ENCODE measurements around the gene DCC.

DCC gene

DNA sequence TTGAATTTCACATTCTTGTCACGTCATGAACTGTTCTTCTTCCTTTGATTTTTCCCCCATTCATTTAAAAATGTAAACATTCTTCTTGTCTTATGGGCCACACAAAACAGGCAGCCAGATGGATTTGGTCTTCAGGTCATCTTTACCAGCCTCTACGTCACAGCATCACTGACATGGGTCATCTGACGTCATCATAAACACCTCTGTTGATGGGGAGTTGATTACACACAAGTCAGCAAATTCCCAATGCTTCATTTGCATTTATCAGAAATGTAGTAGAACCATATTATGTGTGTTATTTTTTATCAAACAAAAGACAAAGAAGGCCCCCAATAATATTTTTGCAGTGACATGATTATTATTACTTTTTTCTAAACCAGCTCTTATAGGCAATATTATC, 777.9 kb downstream of the DCC start:
- no peak for DNase-seq

DNA sequence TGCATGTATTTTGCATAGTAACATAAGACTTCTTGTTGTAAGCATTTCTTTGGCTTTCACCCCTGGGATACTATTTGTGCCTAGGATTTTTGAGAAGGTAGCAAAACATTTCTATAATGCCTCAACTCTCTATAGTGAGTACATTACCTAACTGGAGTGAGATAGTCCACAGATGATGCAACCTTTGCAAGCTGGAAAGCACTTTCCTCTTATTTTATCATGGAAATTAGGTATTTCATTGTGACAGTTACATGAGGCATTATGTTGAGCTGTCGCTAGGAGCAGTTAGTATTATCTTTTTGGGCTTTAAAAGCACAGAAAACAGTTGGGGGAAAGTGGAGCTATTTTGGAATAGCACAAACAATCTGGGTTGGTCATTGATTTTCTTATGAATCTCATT, 786.2 kb downstream of the DCC start:
- DNase-seq = no peak

DNA sequence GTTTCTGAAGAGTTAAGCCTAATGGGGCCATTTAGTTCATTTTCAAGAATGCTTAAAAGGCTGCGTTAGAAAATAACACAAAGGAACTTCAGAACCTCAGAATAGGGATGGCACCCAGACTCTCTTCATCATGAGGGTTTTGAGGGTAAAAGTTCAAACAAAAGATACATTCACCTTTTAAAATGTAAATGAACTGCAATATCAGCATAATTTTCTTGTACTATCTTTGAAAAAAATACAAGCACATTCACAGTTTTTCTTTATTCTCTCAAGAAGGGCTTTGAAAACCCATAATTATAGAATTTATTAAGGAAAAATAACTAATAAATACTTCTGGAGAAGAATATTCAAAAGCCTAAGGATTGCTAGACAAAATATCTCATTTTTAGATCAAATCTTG, 791.0 kb downstream of the DCC start:
- DNase-seq = no peak

DNA sequence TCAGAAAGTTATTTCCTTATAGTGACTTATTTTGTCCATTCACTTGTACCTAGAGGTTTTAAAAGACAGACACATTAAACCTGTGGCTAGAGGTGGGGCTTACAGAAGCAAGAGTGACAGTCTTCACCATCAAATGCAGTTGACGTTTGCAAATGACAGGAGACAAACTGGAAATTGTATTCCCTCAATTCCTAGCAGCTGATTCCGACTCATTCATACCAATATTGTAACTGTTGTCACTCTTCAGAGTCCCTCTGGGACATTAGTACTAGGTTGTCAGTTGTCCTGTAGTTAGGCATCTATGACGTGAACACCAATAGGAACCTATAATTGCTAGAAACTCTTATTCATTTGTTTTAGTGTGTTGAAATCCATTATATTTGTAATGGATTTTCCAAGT, 794.7 kb downstream of the DCC start:
- no peak for DNase-seq

DNA sequence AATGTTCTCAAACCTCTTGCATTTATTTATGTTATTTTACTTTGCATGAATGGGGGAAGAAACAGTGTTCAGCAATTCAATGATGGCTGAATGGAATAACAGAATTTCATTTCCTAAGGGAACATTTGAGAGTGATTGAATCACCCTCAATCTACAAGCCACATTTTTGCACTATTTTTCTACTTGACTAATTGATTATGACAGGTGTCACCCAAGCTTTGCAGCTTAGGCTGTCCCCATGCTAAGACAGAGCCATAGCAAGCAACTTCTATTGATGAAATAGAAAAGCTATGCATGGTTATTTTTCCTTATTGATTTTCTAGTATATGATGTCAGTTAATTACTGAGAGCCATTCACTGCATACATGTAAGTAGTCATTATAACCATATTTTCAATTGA, 795.7 kb downstream of the DCC start:
- no peak for DNase-seq

DNA sequence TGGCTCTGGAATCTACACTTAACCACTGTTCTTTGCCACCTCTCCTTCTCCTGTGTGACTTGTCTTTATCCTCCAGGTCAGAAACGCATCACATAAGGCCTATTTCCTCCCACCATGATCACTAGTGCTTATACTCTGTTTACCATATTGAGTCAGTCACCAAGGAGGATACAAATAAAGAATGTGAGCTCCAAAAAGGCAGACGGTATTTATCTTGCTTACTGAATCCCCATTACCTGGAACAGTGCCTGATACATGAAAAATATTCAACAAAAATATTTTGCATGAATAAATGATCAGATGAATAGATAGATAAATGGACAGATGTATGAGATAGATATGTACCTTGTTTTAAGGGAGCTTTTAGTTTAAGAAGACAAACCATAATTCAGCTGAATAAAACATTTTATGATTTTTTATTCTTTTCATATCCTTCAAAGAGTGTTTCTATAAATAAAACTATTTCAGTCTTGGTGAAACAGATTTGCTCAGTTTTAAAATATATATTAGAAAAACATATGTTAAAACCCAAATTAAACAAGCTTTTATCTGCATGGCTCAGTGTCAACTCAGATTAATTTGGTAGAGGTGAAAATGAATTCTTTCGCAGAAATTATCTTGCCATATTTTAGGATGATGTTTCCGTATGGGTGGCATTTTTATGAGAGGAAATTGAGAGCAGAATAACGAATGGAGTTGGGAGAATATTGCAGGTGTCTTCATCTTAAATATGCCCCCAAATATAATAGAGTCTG, 799.9 kb downstream of the DCC start:
- DNase-seq = no peak

DNA sequence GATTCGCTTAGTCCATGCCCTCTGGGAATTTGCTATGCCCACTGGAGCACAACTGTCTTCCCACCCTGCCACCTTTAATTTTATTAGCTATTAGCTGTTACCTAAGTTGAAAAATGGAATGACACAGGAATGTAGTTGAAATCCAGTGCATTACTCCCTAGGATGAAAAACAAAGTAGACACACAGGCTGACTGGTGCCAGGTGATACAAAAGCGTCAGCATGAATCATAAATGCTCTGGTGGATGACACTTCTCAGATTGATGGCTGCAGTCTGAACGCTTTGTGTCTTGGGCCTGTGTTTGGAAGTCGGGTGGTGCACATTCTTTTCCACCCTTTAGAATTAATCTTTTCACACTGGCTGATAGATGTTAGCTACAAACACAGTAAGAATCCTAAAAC, 802.0 kb downstream of the DCC start:
- no peak for DNase-seq

DNA sequence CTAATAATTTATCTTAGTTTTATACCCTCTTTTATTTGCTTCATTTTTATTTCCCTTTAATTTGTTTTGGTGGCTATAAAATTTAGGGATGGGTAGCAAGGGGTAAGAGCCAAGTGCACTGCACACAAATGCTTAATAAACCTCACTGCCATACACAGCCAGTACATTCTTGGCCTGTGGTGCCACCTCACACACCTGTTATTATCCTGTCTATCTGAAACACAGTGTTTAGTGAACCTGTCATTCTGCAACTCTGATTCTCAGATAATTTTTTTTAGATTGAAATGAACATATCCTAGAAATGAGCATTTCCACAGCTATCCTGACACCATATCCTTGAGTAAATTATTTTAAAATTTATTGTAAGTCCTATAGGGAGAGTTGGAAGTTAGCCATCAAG, 807.5 kb downstream of the DCC start:
- no peak for DNase-seq

DNA sequence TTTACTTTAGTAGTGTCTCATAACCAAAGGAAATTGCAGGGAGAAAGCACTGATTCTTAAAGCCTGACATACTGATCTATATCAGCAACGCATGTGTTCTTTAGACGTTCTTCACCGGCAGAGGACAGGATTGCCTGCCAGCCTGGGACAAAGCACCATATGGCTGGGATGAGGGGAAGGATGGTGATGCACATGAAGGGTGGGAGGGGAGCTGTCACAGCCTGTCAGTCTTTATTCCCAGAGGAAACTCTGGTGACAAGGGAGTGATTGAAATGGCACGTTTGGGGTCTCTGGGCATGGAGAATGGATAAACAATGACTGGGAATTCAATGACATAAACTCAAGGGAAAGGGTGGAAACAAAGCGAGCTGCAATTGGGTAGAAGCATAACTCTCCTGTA, 808.1 kb downstream of the DCC start:
- no peak for DNase-seq

DNA sequence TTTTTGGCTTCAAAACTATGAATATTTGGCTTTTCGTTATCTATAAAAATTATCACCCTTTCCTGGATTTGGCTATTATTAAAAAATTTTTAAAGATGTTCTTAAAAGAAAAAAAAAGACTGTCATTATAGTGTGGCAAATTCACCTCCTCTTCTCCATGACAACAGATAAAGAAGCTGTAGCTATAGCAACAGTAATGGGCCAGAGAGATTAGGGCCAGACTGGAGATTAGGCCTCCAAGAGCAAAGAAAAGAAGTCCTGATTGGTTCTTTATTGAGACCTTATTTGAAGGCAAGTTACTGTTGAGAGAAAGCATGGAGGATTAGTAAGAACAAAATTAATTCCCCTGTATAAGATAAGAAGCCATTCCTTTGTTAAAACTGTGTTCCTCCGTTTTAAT, 812.5 kb downstream of the DCC start:
- DNase-seq = no peak

DNA sequence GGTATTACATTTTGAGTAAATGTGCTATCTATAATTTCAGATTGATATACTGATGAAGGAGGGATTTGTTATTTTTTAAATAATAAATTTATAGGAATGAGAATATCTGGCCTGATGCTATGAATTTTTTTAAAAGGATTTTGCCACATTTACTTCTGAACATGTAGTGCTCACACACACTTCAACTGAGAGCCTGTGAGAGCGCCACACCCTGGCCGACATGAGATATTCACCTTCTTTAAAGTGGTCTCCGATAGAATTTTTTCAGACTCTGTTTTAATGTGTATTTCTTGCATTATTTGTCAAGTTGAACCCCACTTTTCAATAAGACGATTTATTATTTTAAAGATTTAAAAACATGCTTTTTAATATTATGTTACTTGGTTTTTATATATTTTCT, 813.3 kb downstream of the DCC start:
- no peak for DNase-seq

DNA sequence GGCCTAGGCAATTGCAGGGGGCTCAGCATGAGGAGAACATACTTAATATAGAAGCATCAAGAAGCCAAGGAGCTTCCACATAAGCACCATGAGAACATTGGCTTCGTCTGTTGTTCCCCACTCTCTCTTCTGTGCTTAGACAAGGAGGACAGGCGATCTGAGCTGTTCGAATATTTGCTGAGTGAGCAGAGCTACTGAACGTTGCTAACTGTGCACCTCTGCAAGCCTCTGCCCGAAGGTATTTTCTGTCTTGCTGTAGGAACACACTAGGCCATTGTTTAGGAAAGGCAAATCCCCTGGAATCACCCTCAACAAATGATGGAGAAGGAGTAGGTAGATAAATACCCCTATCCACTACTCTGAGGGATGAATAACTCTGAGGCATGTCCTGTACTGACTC, 813.8 kb downstream of the DCC start:
- no peak for DNase-seq

DNA sequence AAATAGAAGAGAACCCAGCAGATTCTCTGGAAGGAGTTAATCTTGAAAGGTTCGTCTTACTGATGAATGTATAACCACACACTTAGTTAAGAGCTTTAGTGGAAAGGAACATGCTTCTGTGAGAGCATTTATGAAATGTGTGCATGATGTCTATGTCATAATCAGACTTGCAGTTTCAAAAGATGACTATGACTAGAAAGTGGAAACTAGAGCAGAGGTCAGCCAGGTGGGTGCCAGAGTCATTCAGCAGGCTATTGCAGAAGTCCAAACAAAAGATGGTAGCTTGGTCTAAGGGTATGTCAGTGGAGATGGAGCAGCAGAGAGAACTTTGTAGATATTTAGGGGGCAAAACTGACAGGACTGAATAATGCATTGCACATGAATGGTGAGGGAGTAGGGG, 825.8 kb downstream of the DCC start:
- no peak for DNase-seq

DNA sequence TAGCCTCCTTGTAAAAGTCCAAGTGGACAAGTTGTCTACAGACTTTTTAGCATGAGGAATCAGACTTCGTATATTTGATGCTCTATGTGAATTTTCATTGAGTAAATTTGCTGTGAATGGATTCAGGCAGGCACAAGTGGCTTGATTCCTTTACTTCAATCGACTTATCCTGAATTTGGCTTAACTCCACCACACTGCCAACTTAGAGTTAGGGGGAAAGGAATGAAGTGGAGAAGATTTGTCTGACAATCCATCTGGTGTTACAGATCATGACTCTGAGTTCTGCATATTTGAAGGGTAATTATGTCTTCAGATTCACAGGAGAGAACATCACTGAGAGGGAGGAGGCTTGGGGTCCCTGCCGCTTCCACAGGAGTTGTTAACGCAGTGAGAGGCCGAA, 829.3 kb downstream of the DCC start:
- no peak for DNase-seq

DNA sequence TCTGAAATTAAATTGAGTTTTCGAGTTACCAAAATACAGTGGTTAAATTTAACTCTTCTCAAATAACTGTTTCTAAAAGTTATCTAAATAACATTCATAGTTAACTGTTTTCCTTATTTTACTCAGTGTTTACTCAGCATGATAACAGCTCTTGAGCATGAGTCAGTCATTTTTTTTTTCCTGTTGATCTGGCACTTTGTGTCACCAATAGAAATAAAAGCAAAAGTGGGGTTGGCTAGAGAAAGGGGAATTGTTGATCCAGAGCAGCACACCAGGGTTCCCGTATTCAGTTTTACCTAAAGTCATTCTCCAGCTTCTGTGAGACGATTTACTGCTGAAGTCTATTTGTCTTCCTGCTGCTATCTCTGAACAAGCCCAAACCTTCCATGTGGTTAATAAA, 851.6 kb downstream of the DCC start:
- DNase-seq = no peak

DNA sequence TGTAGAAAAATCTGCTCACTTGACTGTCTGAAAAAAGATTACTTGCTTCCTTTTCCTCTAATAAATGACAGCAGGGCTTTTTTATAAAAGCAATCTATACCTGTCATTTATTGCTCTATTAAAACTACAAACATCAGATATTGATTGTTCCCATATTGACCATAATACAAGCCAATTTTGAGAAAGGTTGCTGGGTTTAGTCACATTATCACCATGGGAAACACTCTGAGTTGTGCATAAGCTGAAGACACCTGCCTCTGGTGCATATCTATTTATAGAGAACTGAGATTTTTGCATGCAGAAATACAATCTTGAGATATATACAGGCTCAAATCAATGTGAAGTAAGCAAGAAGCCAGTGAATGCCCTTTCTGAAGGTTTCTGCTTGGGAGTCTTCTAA, 853.9 kb downstream of the DCC start:
- DNase-seq = no peak

DNA sequence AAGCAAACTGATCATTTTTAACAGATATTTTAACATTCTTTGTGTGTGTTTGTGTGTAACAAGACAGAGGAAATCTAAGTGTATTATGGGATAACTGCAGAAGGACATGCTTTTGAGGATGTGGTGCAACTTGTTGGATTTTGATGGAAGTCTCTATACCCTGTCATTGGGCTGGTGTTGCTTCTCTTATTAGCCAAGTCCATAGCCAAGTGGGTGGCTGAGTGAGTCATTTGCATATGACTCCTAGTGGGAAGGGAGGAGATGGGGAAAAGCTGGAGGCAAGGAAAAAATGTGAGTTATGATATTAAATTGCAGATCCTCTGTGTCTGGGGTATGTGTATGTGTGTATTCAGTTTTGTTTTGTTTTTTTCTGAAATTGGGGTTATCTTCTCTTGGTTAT, 879.9 kb downstream of the DCC start:
- peak; percentile 0 for DNase-seq

DNA sequence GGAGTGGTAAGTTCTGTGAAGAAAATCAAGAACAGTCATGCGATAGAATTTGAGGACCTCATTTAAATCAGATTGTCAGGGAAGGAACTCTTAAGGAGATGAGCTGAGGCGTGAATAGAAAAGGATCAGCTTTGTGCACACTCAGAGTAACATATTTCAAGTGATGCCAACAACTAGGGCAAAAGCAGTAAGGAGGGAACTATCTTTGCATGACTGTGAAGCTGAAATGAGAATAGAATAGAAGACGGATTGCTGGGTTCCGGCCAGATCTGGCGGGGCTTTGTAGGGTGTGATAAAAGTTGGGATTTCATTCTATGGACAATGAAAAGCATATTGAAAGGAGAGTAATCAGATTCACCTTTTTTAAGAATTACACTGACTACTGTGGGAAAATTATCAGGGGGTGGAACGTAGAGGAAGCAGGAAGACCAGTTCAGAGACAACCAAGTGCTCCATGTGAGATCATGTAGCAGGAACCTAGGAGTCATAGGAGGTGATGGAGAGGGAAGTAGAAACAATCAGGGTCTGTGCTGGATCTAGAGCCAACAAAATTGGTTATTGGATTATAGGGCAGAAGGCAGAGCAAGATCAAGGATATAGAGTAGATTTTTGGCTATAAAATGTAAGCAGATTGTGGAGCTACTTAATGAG, 884.3 kb downstream of the DCC start:
- DNase-seq = no peak

DNA sequence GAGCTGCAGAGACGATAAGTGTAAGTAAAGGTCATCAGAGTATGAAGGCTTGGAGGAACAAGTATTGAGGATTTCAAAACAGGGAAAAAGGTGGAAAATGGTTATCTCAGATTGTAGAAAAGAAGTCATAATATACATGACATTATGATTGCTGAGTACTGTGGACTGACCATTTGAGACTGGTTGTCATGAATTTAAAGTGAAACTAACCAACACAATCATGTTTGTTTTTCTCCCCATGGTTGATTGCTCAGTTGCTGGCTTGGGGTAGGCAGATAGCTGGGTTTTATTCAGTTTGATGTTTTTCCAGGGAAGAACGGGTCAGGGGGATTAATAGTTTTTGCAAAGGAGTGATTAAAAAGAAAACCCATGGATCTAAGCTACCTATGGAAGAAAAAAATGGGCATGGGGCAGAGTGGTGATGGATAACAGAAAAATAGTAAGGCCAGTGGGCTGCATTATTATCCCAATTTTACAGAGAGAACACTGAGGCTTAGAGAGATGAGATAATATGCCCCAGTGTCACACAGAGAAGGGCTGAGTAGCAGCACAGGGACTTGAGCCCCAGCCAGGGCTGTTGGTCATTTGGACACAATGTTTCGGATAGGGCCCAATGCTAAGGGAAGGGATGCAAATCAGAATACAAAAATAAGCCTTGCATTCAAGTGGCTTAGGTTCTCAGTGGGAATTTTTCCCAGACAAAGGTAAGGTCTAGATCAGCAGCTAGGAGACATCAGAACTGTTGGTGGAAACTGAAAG, 885.7 kb downstream of the DCC start:
- no peak for DNase-seq

DNA sequence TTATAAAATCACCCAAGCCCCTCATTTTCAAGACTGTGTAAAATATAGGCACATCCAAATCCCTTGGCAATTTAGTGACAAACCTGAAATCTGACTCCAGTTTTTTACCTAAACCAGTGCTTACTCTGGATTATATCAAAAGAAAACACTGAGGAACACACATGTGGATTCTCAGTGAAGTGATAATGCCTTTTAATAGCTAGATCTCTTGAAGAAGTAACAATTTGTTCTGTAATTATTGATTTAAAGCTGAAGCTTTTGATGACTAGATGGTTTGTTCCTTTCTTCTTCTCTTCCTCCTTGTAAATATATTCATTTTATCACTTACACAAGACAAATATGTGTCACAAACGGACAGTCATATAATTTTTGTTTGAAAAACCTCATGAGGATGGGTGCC, 894.6 kb downstream of the DCC start:
- DNase-seq = no peak

DNA sequence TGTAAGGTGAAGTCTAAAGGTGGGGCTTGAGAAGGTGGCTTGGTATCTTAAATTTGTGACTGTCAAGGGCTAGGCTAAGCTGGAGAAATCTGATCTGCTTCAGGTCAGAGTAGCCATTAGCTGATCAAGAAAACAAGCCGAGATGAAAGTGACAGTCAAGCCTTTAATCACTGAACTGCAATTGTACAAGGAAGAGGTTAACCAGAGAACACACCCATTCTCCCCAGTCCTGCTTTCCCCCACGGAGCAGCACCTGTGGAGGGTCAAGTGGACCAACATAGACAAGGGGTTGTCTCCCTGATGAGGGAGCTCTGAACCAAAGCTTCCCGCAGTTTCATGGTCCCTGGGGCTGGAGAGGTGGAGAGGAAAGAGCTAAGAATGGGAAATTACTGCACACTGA, 901.2 kb downstream of the DCC start:
- DNase-seq = no peak

DNA sequence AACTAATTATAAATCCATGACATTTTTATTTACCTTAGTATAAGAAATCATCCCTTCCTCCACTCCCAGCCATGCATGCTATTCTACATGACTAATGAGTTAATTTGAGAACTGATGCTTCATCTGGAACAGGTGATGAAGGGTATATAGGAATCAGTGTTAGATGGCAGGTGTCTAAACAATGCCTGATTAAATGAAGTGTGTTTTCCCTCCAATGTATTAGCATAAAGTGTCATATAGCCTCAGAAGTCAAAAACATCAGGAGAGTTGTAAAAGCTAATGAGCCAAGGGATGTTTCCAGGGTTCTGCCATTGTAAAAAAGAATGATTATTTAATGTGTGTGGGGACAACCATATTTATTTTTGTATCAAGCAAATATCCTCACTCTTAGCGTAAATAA, 913.8 kb downstream of the DCC start:
- DNase-seq = no peak

DNA sequence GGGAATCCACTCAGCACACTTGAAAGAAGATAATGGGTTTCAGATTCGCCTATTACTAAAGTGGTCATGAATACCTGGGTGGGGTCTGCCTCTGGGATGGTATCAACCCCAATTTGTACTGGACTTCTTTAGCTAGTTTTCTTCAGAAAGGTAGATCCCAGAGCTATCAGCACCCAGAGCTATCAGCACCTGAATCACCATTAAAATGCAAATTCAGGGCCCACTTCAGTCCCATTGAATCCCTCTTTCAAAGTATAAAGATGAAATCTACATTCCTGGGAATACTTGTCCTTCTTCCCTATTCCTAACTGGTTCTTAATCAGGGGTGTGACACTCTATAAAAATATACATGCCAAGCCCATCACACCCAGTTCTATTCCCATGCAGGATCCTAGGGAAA, 914.3 kb downstream of the DCC start:
- no peak for DNase-seq

DNA sequence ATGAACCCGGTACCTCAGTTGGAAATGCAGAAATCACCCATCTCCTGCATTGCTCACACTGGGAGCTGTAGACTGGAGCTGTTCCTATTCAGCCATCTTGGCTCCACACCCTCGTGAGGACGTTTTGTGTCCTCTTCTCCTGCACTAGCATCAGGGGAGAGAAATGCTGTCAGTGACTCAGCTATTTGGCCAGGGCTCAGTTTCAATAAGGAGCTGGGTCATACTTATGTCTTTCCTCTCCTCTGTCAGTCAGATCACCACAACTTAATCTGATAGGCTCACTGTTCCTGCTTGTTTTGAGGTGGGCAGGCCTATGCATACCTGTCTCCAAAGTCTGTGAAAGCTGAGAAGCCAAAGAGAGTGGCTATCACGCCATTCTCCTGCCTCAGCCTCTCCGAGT, 921.2 kb downstream of the DCC start:
- DNase-seq = no peak

Measured in fibroblast of upper back skin (primary cell).